NCI-H2171 (cell line): Measurements from ENCODE around the gene SH3PXD2A.
"Not testable (repeated sequence)": the region's sequence is repeated elsewhere in the genome, so short reads cannot be mapped to it uniquely, and the experiment has no call there.

ENCODE experiments used
- DNase-seq: peaks from one replicate; lab custom pipeline; 2025; lab: John Stamatoyannopoulos, UW

The SH3PXD2A gene

GRCh38 chr10:103791291-103791690 lies 64.1 kb downstream of the SH3PXD2A start:
- DNase-seq = no peak

GRCh38 chr10:103790580-103790979 lies 64.8 kb downstream of the SH3PXD2A start:
- no peak for DNase-seq

- no peak for DNase-seq
Measured at GRCh38 chr10:103789771-103790201, 65.6 kb downstream of the SH3PXD2A start.

GRCh38 chr10:103789161-103789560 lies 66.2 kb downstream of the SH3PXD2A start:
- DNase-seq = no peak

GRCh38 chr10:103787331-103787730 lies 68.0 kb downstream of the SH3PXD2A start:
- no peak for DNase-seq

- no peak for DNase-seq
Measured at GRCh38 chr10:103786020-103786419, 69.4 kb downstream of the SH3PXD2A start.

- DNase-seq = peak; percentile 52
Measured at GRCh38 chr10:103784723-103785418, 70.5 kb downstream of the SH3PXD2A start.

- DNase-seq = no peak
Measured at GRCh38 chr10:103784089-103784488, 71.3 kb downstream of the SH3PXD2A start.

- DNase-seq = no peak
Measured at GRCh38 chr10:103783681-103784080, 71.7 kb downstream of the SH3PXD2A start.

GRCh38 chr10:103781329-103782061 lies 73.9 kb downstream of the SH3PXD2A start:
- no peak for DNase-seq

- DNase-seq = no peak
Measured at GRCh38 chr10:103780242-103781149, 74.9 kb downstream of the SH3PXD2A start.

- DNase-seq = no peak
Measured at GRCh38 chr10:103778358-103779139, 76.8 kb downstream of the SH3PXD2A start.

GRCh38 chr10:103776878-103777591 lies 78.3 kb downstream of the SH3PXD2A start:
- no peak for DNase-seq

GRCh38 chr10:103775776-103776175 lies 79.6 kb downstream of the SH3PXD2A start:
- DNase-seq = peak; percentile 30

- DNase-seq = not testable (repeated sequence)
Measured at GRCh38 chr10:103772846-103773245, 82.5 kb downstream of the SH3PXD2A start.

GRCh38 chr10:103772096-103772845 lies 83.1 kb downstream of the SH3PXD2A start:
- peak; percentile 74 for DNase-seq

- DNase-seq = no peak
Measured at GRCh38 chr10:103770139-103770538, 85.2 kb downstream of the SH3PXD2A start.

GRCh38 chr10:103769176-103769575 lies 86.2 kb downstream of the SH3PXD2A start:
- no peak for DNase-seq

GRCh38 chr10:103768345-103768744 lies 87.0 kb downstream of the SH3PXD2A start:
- DNase-seq = no peak

- no peak for DNase-seq
Measured at GRCh38 chr10:103767756-103768155, 87.6 kb downstream of the SH3PXD2A start.
